ENCODE measurements around the gene PRTFDC1. TPM values are rescaled to one million over a fixed set of nuclear protein-coding genes. Genes with fewer than 3 reads are reported as not detected.
"Not testable (repeated sequence)": the region's sequence is repeated elsewhere in the genome, so short reads cannot be mapped to it uniquely, and the experiment has no call there.

The PRTFDC1 gene
- total RNA-seq, 2 experiments from 2014 or later = 0.32 to 0.71 TPM

GRCh38 chr10:24837781-24838180, 114.6 kb downstream of the PRTFDC1 start:
- CTCF ChIA-PET = interaction anchor here (0.7 to 1.3 kb wide), 2 partner anchors 16 to 131 kb away, joined by 3 to 4 read pairs; no protein-coding TSS in a partner anchor
- H3K27ac Mint-ChIP-seq; intact Hi-C loops (cut with DNase I, micrococcal nuclease); H3K4me3 Mint-ChIP-seq; H3K27me3 Mint-ChIP-seq; DNase-seq; H3K36me3 Mint-ChIP-seq (ENCODE audit: low read depth); ATAC-seq; H3K9me3 Mint-ChIP-seq (ENCODE audit: low read depth); H3K4me1 Mint-ChIP-seq; POLR2A ChIA-PET: not testable (repeated sequence)

- POLR2A ChIA-PET = no interaction called here
- no peak for DNase-seq
- Mint-ChIP-seq H3K9me3 (ENCODE audit: low read depth) (peaks cover 4% of the 10 kb centered on the region), H3K4me3 (no peak overlapping the region), H3K36me3 (ENCODE audit: low read depth) (no peaks in the 10 kb centered on the region), H3K4me1 (no peaks in the 10 kb centered on the region), H3K27me3 (no peaks in the 10 kb centered on the region), H3K27ac (no peak overlapping the region)
- ATAC-seq = no peak
- CTCF ChIA-PET = no interaction called here
- intact Hi-C loops (cut with DNase I, micrococcal nuclease) = no loop called here
Observed at GRCh38 chr10:24834869-24835268, 117.5 kb downstream of the PRTFDC1 start.

GRCh38 chr10:24826009-24826408, 126.4 kb downstream of the PRTFDC1 start:
- Mint-ChIP-seq H3K27ac (no peak overlapping the region), H3K4me1 (peaks cover 41% of the 10 kb centered on the region), H3K36me3 (ENCODE audit: low read depth) (no peaks in the 10 kb centered on the region), H3K4me3 (peak overlapping the region; percentile 29), H3K9me3 (ENCODE audit: low read depth) (no peaks in the 10 kb centered on the region), H3K27me3 (no peaks in the 10 kb centered on the region)
- ChIA-PET POLR2A (no interaction called here), CTCF (no interaction called here)
- ATAC-seq (no peak), DNase-seq (no peak)
- intact Hi-C loops (cut with DNase I, micrococcal nuclease) = loop anchor here in 1 of 2 experiments (5.0 to 10.0 kb wide), 2 partner anchors 41 to 181 kb away; no protein-coding TSS in a partner anchor

GRCh38 chr10:24825551-24825950, 126.9 kb downstream of the PRTFDC1 start:
- H3K27me3 Mint-ChIP-seq = no peaks in the 10 kb centered on the region
- H3K4me1 Mint-ChIP-seq = peaks cover 41% of the 10 kb centered on the region
- H3K4me3 Mint-ChIP-seq = no peak overlapping the region
- ChIA-PET CTCF (no interaction called here), POLR2A (no interaction called here)
- H3K27ac Mint-ChIP-seq = no peak overlapping the region
- DNase-seq = no peak
- no peak for ATAC-seq
- no peaks in the 10 kb centered on the region for H3K36me3 Mint-ChIP-seq (ENCODE audit: low read depth)
- H3K9me3 Mint-ChIP-seq (ENCODE audit: low read depth) = no peaks in the 10 kb centered on the region
- intact Hi-C loops (cut with DNase I, micrococcal nuclease) = loop anchor here in 1 of 2 experiments (5.0 to 10.0 kb wide), 2 partner anchors 42 to 181 kb away; no protein-coding TSS in a partner anchor

- DNase-seq (no peak), ATAC-seq (no peak)
- Mint-ChIP-seq H3K36me3 (ENCODE audit: low read depth) (no peaks in the 10 kb centered on the region), H3K4me3 (no peak overlapping the region), H3K9me3 (ENCODE audit: low read depth) (no peaks in the 10 kb centered on the region), H3K4me1 (peaks cover 41% of the 10 kb centered on the region), H3K27ac (no peak overlapping the region), H3K27me3 (no peaks in the 10 kb centered on the region)
- intact Hi-C loops (cut with DNase I, micrococcal nuclease) = loop anchor here (1.0 to 10.0 kb wide), 3 partner anchors 63 to 180 kb away; no protein-coding TSS in a partner anchor
- CTCF ChIA-PET = interaction anchor here (0.6 kb wide), 1 partner anchor 17 kb away, joined by 4 read pairs; no protein-coding TSS in a partner anchor
- POLR2A ChIA-PET = no interaction called here
Observed at GRCh38 chr10:24824536-24824935, 127.9 kb downstream of the PRTFDC1 start.

- intact Hi-C loops (cut with DNase I, micrococcal nuclease) = loop anchor here (1.0 to 10.0 kb wide), 3 partner anchors 63 to 179 kb away; no protein-coding TSS in a partner anchor
- ATAC-seq (peak; percentile 60), DNase-seq (peak; percentile 41)
- Mint-ChIP-seq H3K4me3 (no peak overlapping the region), H3K9me3 (ENCODE audit: low read depth) (no peaks in the 10 kb centered on the region), H3K27me3 (no peaks in the 10 kb centered on the region), H3K36me3 (ENCODE audit: low read depth) (no peaks in the 10 kb centered on the region), H3K4me1 (peaks cover 41% of the 10 kb centered on the region), H3K27ac (no peak overlapping the region)
- ChIA-PET POLR2A (no interaction called here), CTCF (interaction anchor here (0.6 kb wide), 1 partner anchor 17 kb away, joined by 4 read pairs; no protein-coding TSS in a partner anchor)
Observed at GRCh38 chr10:24824124-24824523, 128.3 kb downstream of the PRTFDC1 start.

GRCh38 chr10:24822590-24822989, 129.8 kb downstream of the PRTFDC1 start:
- Mint-ChIP-seq H3K4me1 (peaks cover 37% of the 10 kb centered on the region), H3K27me3 (no peaks in the 10 kb centered on the region), H3K4me3 (no peak overlapping the region), H3K27ac (no peak overlapping the region), H3K9me3 (ENCODE audit: low read depth) (no peaks in the 10 kb centered on the region), H3K36me3 (ENCODE audit: low read depth) (no peaks in the 10 kb centered on the region)
- CTCF ChIA-PET = interaction anchor here (0.7 kb wide), 1 partner anchor 129 kb away, joined by 3 read pairs; no protein-coding TSS in a partner anchor
- POLR2A ChIA-PET = no interaction called here
- intact Hi-C loops (cut with DNase I, micrococcal nuclease) = loop anchor here (1.0 to 10.0 kb wide), 4 partner anchors 65 to 194 kb away; partner anchors contain the start of genes ENKUR (in 1 of the 2) and THNSL1 (in 1 of the 2)
- DNase-seq = peak; percentile 57
- peak; percentile 78 for ATAC-seq

- H3K36me3 Mint-ChIP-seq (ENCODE audit: low read depth) = no peaks in the 10 kb centered on the region
- ChIA-PET CTCF (no interaction called here), POLR2A (no interaction called here)
- H3K4me3 Mint-ChIP-seq = no peak overlapping the region
- intact Hi-C loops (cut with DNase I, micrococcal nuclease) = loop anchor here (1.0 to 10.0 kb wide), 4 partner anchors 65 to 195 kb away; partner anchors contain the start of genes ENKUR (in 1 of the 2) and THNSL1 (in 1 of the 2)
- no peak overlapping the region for H3K27ac Mint-ChIP-seq
- DNase-seq (peak; percentile 34), ATAC-seq (peak; percentile 75)
- no peaks in the 10 kb centered on the region for H3K9me3 Mint-ChIP-seq (ENCODE audit: low read depth)
- peaks cover 37% of the 10 kb centered on the region for H3K4me1 Mint-ChIP-seq
- H3K27me3 Mint-ChIP-seq = no peaks in the 10 kb centered on the region
Observed at GRCh38 chr10:24821986-24822385, 130.4 kb downstream of the PRTFDC1 start.

- no peak overlapping the region for H3K27ac Mint-ChIP-seq
- peaks cover 4% of the 10 kb centered on the region for H3K4me1 Mint-ChIP-seq
- intact Hi-C loops (cut with DNase I, micrococcal nuclease) = no loop called here
- H3K4me3 Mint-ChIP-seq = no peak overlapping the region
- no peak for DNase-seq
- ChIA-PET CTCF (no interaction called here), POLR2A (interaction anchor here (0.6 kb wide), 1 partner anchor 165 kb away, joined by 3 read pairs; no protein-coding TSS in a partner anchor)
- no peak for ATAC-seq
- H3K36me3 Mint-ChIP-seq (ENCODE audit: low read depth) = no peaks in the 10 kb centered on the region
- H3K9me3 Mint-ChIP-seq (ENCODE audit: low read depth) = no peaks in the 10 kb centered on the region
- H3K27me3 Mint-ChIP-seq = no peaks in the 10 kb centered on the region
Observed at GRCh38 chr10:24816868-24817396, 135.5 kb downstream of the PRTFDC1 start.

- Mint-ChIP-seq H3K36me3 (ENCODE audit: low read depth) (no peaks in the 10 kb centered on the region), H3K9me3 (ENCODE audit: low read depth) (no peaks in the 10 kb centered on the region)
Observed at GRCh38 chr10:24814568-24815313, 137.7 kb downstream of the PRTFDC1 start.

GRCh38 chr10:24813856-24814255, 138.6 kb downstream of the PRTFDC1 start:
- H3K27ac Mint-ChIP-seq = no peak overlapping the region
- no peaks in the 10 kb centered on the region for H3K36me3 Mint-ChIP-seq (ENCODE audit: low read depth)
- H3K9me3 Mint-ChIP-seq (ENCODE audit: low read depth) = no peaks in the 10 kb centered on the region
- no peaks in the 10 kb centered on the region for H3K27me3 Mint-ChIP-seq
- ATAC-seq (no peak), DNase-seq (no peak)
- ChIA-PET CTCF (no interaction called here), POLR2A (no interaction called here)
- intact Hi-C loops (cut with DNase I, micrococcal nuclease) = no loop called here
- H3K4me3 Mint-ChIP-seq = no peak overlapping the region
- peaks cover 3% of the 10 kb centered on the region for H3K4me1 Mint-ChIP-seq

More at GRCh38 chr10:24814568-24815313, 137.7 kb downstream of the PRTFDC1 start:
- intact Hi-C loops (cut with DNase I, micrococcal nuclease) = no loop called here
- Mint-ChIP-seq H3K27me3 (no peaks in the 10 kb centered on the region), H3K4me3 (no peak overlapping the region), H3K27ac (no peak overlapping the region), H3K4me1 (peaks cover 3% of the 10 kb centered on the region)
- ChIA-PET POLR2A (no interaction called here), CTCF (no interaction called here)
- DNase-seq = no peak
- peak; percentile 77 for ATAC-seq

All from activated CD4-positive, alpha-beta T cell treated with anti-CD3 and anti-CD28 coated beads for 36 hours (primary cell).